Lower leg skin (tissue), 4 donors: ENCODE measurements around the gene RPRM. TPM values are rescaled to one million over a fixed set of nuclear protein-coding genes. Genes with fewer than 3 reads are reported as not detected.

ENCODE experiments used
- DNase-seq, 2 donors: peaks; one replicate each; pipeline ENCODE4 v3.0.0-alpha.2; 2019; ENCODE audit warnings: low spot score in 2 of 2
- H3K4me3 ChIP-seq: fragments of 200-600 bp; sonication (generic); 2 replicates; pipeline ENCODE4 v1.5.1; 2017; ENCODE audit warnings: mild to moderate bottlenecking, low read depth; ENCODE audit not compliant: poor library complexity, severe bottlenecking
- CTCF ChIP-seq, 3 donors: fragments of 450-650 bp; IDR thresholded peaks; one replicate each; pipeline ENCODE4 v1.5.1; 2016; ENCODE audit warnings: antibody characterized with exemption in 3 of 3, mild to moderate bottlenecking in 3 of 3, moderate library complexity in 2 of 3
- POLR2A ChIP-seq, 2 donors: fragments of 450-650 bp; IDR thresholded peaks; one replicate each; pipeline ENCODE4 v1.6.1; 2016 to 2017; ENCODE audit warnings: antibody characterized with exemption in 2 of 2, mild to moderate bottlenecking in 1 of 2, moderate library complexity in 1 of 2
- WGBS, 2 donors: methylation state at CpG; one replicate each; pipeline ENCODE4 v1.1.5; 2018; 5-methylcytosine and 5-hydroxymethylcytosine counted together
- intact Hi-C: fragments of 100-400 bp; cut with DNase I; formaldehyde crosslinking; loops from one replicate; pipeline ENCODE4 v1.15.0; 2023; ENCODE audit warnings: low total_unique reads
- total RNA-seq, 4 donors: library from RNA; depleted of rRNA; stranded (reverse); fragments of >200 nt; gene quantifications; one replicate each; pipeline ENCODE4 v1.1.0, GENCODE V29; 2016

RPRM gene
- total RNA-seq, 4 donors from 2014 or later, result 0.51 to 1.0 (median 0.84) TPM; not detected in 1

GRCh38 chr2:153499439-153499838 lies 20.9 kb upstream of the RPRM start:
- TF ChIP-seq CTCF (IDR thresholded peaks at IDR 0.05) (no peak), POLR2A (IDR thresholded peaks at IDR 0.05) (no peak)
- H3K4me3 ChIP-seq, result no peak overlapping the region
- intact Hi-C loops, result no loop called here
- no peak for DNase-seq
- WGBS, 2 donors, result 84 to 89% methylated on average over 5 of the region's 5 CpGs

GRCh38 chr2:153497938-153498629 lies 19.5 kb upstream of the RPRM start:
- intact Hi-C loops, result no loop called here
- DNase-seq, result no peak
- 55 to 62% methylated on average over 14 of the region's 14 CpGs for WGBS, 2 donors
- TF ChIP-seq POLR2A (IDR thresholded peaks at IDR 0.05) (no peak), CTCF (IDR thresholded peaks at IDR 0.05) (no peak)
- H3K4me3 ChIP-seq, result no peak overlapping the region

DNA sequence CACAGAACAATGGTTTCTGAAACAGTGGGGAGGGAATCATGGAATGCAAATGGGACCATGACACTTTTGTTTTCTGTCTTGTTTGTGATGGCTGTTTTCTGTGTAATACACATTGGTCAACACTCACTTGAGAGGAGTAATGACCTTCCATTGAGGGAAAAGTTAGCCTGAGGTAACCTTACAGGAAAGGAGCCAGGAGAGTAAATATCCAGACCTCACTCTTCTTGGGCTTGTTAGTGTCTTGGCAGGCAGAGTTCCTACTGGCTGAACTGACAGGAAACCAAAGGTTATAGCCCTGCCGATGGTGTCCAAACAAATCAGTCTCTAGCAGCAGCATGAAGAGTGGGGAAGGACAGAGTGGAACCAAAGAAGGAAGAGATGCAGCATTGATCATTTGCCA lies 17.2 kb upstream of the RPRM start:
- WGBS, 2 donors, result 17 to 18% methylated on average over 1 of the region's 1 CpG
- TF ChIP-seq CTCF (IDR thresholded peaks at IDR 0.05) (no peak), POLR2A (IDR thresholded peaks at IDR 0.05) (no peak)
- intact Hi-C loops, result no loop called here
- no peak for DNase-seq
- H3K4me3 ChIP-seq, result no peak overlapping the region

- DNase-seq, result no peak
- 44 to 54% methylated on average over 3 of the region's 3 CpGs for WGBS, 2 donors
- H3K4me3 ChIP-seq, result no peak overlapping the region
- TF ChIP-seq CTCF (IDR thresholded peaks at IDR 0.05) (no peak), POLR2A (IDR thresholded peaks at IDR 0.05) (no peak)
- intact Hi-C loops, result no loop called here
Measured at GRCh38 chr2:153488072-153488471, 9.5 kb upstream of the RPRM start.

DNA sequence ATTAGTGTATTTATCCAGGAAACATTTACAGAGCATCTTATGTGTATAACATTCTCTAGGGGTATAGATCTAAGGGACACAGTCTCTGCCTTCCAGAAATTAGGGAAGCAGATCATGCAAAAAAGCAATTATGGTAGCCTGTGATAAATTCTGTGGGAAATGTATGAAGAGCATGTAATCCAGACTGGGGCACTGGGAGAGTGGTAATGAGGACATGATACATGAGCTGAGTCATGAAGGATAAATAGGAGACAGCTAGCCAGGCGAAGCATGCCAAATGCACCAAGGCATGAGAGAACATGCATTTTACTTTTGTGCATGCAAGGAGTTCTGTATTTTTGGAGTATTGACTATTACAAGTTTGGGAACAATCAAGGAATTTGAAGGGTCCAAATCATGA lies 8.9 kb upstream of the RPRM start:
- H3K4me3 ChIP-seq, result no peak overlapping the region
- DNase-seq, result no peak
- TF ChIP-seq POLR2A (IDR thresholded peaks at IDR 0.05), result no peak
- no peak for TF ChIP-seq CTCF (IDR thresholded peaks at IDR 0.05)
- intact Hi-C loops, result no loop called here
- WGBS, 2 donors, result 32 to 42% methylated on average over 1 of the region's 1 CpG

DNA sequence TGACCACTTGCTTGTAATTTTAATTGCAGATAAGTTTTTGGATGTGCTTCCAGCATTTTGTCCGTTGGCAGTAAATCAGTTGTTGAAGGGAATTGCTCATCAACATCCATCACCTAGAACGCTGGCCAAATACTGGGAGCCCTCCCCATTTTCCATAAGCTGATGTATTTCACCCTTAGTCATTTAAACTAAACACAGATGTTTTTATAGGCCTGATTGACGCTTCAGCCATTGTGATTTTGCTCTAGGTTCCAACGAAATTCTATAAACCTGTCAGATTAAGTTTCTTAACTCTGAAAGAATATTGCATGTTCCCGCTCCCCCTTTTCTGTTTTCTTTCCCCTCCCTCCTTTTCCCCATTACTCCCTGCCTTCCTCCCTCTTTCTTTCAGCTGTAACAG lies 1.0 kb upstream of the RPRM start:
- H3K4me3 ChIP-seq, result no peak overlapping the region
- intact Hi-C loops, result loop anchor here (10.0 kb wide), 1 partner anchor 555 kb away; no protein-coding TSS in a partner anchor
- no peak for DNase-seq
- 32 to 37% methylated on average over 5 of the region's 5 CpGs for WGBS, 2 donors
- TF ChIP-seq CTCF (IDR thresholded peaks at IDR 0.05) (no peak), POLR2A (IDR thresholded peaks at IDR 0.05) (no peak)
